Gastroesophageal sphincter (tissue), 4 donors: Measurements from ENCODE around the gene HES3. TPM values are rescaled to one million over a fixed set of nuclear protein-coding genes. Genes with fewer than 3 reads are reported as not detected.

ENCODE experiments used
- ATAC-seq: fragments of 150-250 bp; one replicate; pipeline ENCODE4 v1.9.1; 2016; ENCODE audit warnings: mild to moderate bottlenecking, moderate library complexity
- H3K27ac ChIP-seq, 4 donors: fragments of 200-600 bp; sonication (generic) in 3 of 4; 1 replicate in 3 of 4; 2 replicates in 1 of 4; pipeline ENCODE4 v1.5.1; 2016 to 2019
- H3K27me3 ChIP-seq: fragments of 200-600 bp; sonication (generic); one replicate; pipeline ENCODE4 v1.5.1; 2019
- H3K36me3 ChIP-seq, 2 donors: fragments of 200-600 bp; sonication (generic); one replicate each; pipeline ENCODE4 v1.5.1; 2019; ENCODE audit warnings: control low read depth in 1 of 2
- H3K4me1 ChIP-seq, 3 donors: fragments of 200-600 bp; sonication (generic); 1 replicate in 2 of 3; 2 replicates in 1 of 3; pipeline ENCODE4 v1.5.1; 2016 to 2019; ENCODE audit warnings: control low read depth in 2 of 3
- H3K4me3 ChIP-seq, 2 donors: fragments of 200-600 bp; sonication (generic); one replicate each; pipeline ENCODE4 v1.5.1; 2019; ENCODE audit warnings: mild to moderate bottlenecking in 1 of 2, moderate library complexity in 1 of 2
- H3K9me3 ChIP-seq, 3 donors: fragments of 200-600 bp; sonication (generic); one replicate each; pipeline ENCODE4 v1.5.1; 2017 to 2019; ENCODE audit warnings: control low read depth in 2 of 3
- EP300 ChIP-seq: sonication (generic); formaldehyde crosslinking; IDR thresholded peaks from one replicate; pipeline ENCODE4 v1.6.1; 2017; ENCODE audit warnings: antibody characterized with exemption, mild to moderate bottlenecking
- POLR2A ChIP-seq, 2 donors: fragments of 450-650 bp; IDR thresholded peaks; one replicate each; pipeline ENCODE4 v1.6.1; 2017; ENCODE audit warnings: antibody characterized with exemption in 2 of 2, mild to moderate bottlenecking in 2 of 2, moderate library complexity in 1 of 2
- POLR2AphosphoS5 ChIP-seq: sonication (generic); formaldehyde crosslinking; IDR thresholded peaks from one replicate; pipeline ENCODE4 v1.6.1; 2017; ENCODE audit warnings: antibody characterized with exemption
- WGBS, 2 donors: methylation state at CpG; one replicate each; pipeline ENCODE4 v1.1.5; 2018; ENCODE audit warnings: low coverage in 1 of 2; 5-methylcytosine and 5-hydroxymethylcytosine counted together
- total RNA-seq, 4 donors: library from RNA; depleted of rRNA; stranded (reverse); fragments of >200 nt; gene quantifications; one replicate each; pipeline ENCODE4 v1.1.0, GENCODE V29; 2016
- TF ChIP-seq, protein P1 (sequence below), 4 experiments: fragments of 200-600 bp in 2 of 4; fragments of 450-650 bp in 2 of 4; sonication (generic) in 1 of 4; IDR thresholded peaks; one replicate each; pipeline ENCODE4 v1.5.1; 2017 to 2019; ENCODE audit warnings: antibody characterized with exemption in 4 of 4, mild to moderate bottlenecking in 2 of 4, moderate library complexity in 2 of 4

The HES3 gene
- total RNA-seq, 4 donors from 2014 or later: not detected

DNA sequence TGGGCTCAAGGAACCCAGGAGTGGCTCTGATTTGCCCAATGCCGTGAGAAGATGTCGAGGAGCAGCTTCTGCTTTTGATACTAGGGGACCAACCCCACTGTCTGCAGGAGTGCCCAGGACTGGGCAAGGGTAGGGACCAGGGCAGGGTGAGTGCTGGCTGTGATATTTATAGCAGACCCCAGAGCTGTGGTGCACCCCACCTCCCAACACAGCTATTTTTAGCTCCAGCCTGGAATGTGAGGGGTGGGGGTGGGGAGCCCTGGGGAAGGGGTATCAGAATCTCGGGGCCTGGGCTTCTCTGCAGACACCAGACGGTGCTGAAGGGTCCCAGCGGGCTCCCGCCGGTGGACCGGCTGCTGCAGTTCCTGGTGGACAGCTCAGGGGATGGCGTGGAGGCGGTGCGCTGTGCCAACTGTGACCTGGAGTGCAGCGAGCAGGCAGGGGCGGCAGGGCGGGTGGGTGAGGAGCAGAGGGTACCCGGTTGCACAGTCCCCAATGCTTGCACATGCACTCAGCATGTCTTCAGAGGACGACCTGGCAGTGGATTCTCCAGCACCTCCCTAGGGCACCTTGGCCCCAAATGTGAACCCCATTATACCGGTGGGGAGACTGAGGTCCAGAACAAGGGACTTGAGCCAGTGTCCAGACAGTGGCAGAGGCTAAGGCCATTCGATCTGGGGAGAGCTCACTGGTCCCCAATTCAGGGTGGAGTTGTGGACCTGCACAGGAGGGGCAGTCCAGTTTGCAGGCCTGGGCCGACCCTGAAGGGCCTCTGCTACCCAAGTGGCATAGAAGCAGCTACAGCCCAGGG lies 36.7 kb upstream of the HES3 start:
- Histone ChIP-seq H3K27me3 (peaks cover 17% of the 10 kb centered on the region), H3K4me1 (peaks cover 0 to 52% (median 23%) of the 10 kb centered on the region in 3 donors)

DNA sequence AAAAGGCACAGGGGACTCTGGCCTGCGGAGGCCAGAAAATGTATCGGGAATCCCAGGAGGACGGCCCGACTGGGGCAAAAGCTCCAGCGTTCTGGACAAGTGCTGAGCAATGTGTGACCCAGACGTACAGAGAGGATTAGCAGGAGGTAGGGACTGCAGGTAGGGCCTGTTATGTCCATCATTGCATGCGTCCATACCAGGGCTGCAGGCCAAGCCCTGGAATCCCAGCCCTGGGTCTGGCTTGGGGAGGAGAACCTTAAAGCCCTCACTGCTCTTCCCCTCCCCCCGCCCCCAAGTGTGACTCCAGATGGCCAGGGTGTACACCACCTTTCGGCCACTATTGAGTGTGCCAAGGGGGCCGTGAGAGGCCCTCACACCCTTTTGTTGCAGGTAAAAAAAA lies 36.1 kb upstream of the HES3 start:
- TF ChIP-seq POLR2A (IDR thresholded peaks at IDR 0.05) (no peak), EP300 (no peak), POLR2AphosphoS5 (no peak)
- TF ChIP-seq, protein P1, sequence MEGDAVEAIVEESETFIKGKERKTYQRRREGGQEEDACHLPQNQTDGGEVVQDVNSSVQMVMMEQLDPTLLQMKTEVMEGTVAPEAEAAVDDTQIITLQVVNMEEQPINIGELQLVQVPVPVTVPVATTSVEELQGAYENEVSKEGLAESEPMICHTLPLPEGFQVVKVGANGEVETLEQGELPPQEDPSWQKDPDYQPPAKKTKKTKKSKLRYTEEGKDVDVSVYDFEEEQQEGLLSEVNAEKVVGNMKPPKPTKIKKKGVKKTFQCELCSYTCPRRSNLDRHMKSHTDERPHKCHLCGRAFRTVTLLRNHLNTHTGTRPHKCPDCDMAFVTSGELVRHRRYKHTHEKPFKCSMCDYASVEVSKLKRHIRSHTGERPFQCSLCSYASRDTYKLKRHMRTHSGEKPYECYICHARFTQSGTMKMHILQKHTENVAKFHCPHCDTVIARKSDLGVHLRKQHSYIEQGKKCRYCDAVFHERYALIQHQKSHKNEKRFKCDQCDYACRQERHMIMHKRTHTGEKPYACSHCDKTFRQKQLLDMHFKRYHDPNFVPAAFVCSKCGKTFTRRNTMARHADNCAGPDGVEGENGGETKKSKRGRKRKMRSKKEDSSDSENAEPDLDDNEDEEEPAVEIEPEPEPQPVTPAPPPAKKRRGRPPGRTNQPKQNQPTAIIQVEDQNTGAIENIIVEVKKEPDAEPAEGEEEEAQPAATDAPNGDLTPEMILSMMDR (IDR thresholded peaks at IDR 0.05): no peak
- peaks cover 0 to 52% (median 23%) of the 10 kb centered on the region in 3 donors for H3K4me1 ChIP-seq
- 90 to 93% methylated on average over 7 of the region's 10 CpGs for WGBS, 2 donors
- no peak for ATAC-seq
- H3K9me3 ChIP-seq: no peaks in the 10 kb centered on the region
- H3K27me3 ChIP-seq: peaks cover 17% of the 10 kb centered on the region
- peaks cover 0 to 24% of the 10 kb centered on the region in 2 donors for H3K36me3 ChIP-seq
- no peak overlapping the region for H3K27ac ChIP-seq
- H3K4me3 ChIP-seq: no peak overlapping the region

More for the DNA sequence above, 36.7 kb upstream of the HES3 start:
- Histone ChIP-seq H3K9me3 (no peaks in the 10 kb centered on the region), H3K4me3 (no peak overlapping the region), H3K36me3 (peaks cover 0 to 19% of the 10 kb centered on the region in 2 donors), H3K27ac (peak overlapping the region in 1 of 4 donors; percentile 82)
- TF ChIP-seq POLR2AphosphoS5: no peak
- no peak for TF ChIP-seq POLR2A (IDR thresholded peaks at IDR 0.05)
- TF ChIP-seq, protein P1 (IDR thresholded peaks at IDR 0.05): no peak
- TF ChIP-seq EP300: no peak
- ATAC-seq: no peak
- 0% methylated on average over 1 of the region's 19 CpGs; no CpG with 5 or more reads in 1 of the 2 donors for WGBS, 2 donors

DNA sequence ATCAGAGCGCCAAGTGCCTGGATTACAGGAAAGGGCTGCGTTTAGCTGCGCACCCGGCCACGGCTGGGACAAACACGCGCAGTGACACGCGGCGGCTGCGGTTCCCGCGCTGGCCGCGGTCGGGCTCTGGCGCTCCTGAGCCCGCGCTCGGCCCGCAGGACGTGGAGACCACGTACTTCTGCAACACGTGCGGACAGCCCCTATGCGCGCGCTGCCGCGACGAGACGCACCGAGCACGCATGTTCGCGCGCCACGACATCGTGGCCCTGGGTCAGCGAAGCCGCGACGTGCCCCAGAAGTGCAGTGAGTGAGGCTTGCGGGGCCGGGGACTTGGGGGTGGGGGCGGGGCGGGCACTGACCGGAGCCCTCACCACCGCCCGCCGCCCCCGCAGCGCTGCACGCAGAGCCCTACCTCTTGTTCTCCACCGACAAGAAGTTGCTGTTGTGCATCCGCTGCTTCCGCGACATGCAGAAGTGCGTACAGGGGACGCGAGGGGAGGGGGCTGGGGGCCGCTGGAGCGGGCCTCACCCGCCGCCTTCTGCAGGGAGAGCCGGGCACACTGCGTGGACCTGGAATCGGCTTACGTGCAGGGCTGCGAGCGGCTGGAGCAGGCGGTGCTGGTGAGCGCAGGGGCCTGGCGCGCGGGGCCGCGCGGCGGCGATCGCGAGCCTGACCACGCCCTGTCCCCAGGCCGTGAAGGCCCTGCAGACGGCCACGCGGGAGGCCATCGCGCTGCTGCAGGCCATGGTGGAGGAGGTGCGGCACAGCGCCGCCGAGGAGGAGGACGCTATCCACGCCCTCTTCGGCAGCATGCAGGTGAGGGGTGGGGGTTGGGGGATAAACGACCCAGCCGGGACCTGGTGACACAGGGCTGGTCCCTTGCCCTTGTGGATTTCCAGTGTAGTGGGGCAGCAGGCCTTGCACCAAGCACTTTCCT lies 35.0 kb upstream of the HES3 start:
- WGBS, 2 donors: 27 to 40% methylated on average over 4 to 31 of the region's 99 CpGs
- peak; percentile 53 for ATAC-seq
- H3K27ac ChIP-seq: peak overlapping the region in 2 of 4 donors; percentile 26 to 58
- peaks cover 0 to 31% of the 10 kb centered on the region in 2 donors for H3K36me3 ChIP-seq
- H3K4me3 ChIP-seq: peak overlapping the region; percentile 15 to 53
- no peaks in the 10 kb centered on the region for H3K9me3 ChIP-seq
- H3K4me1 ChIP-seq: peaks cover 0 to 52% (median 23%) of the 10 kb centered on the region in 3 donors
- peaks cover 17% of the 10 kb centered on the region for H3K27me3 ChIP-seq
- TF ChIP-seq, protein P1 (IDR thresholded peaks at IDR 0.05): peak in 3 of 4 experiments; percentile 76 to 82 (median 78)
- TF ChIP-seq EP300 (no peak), POLR2A (IDR thresholded peaks at IDR 0.05) (no peak), POLR2AphosphoS5 (no peak)

DNA sequence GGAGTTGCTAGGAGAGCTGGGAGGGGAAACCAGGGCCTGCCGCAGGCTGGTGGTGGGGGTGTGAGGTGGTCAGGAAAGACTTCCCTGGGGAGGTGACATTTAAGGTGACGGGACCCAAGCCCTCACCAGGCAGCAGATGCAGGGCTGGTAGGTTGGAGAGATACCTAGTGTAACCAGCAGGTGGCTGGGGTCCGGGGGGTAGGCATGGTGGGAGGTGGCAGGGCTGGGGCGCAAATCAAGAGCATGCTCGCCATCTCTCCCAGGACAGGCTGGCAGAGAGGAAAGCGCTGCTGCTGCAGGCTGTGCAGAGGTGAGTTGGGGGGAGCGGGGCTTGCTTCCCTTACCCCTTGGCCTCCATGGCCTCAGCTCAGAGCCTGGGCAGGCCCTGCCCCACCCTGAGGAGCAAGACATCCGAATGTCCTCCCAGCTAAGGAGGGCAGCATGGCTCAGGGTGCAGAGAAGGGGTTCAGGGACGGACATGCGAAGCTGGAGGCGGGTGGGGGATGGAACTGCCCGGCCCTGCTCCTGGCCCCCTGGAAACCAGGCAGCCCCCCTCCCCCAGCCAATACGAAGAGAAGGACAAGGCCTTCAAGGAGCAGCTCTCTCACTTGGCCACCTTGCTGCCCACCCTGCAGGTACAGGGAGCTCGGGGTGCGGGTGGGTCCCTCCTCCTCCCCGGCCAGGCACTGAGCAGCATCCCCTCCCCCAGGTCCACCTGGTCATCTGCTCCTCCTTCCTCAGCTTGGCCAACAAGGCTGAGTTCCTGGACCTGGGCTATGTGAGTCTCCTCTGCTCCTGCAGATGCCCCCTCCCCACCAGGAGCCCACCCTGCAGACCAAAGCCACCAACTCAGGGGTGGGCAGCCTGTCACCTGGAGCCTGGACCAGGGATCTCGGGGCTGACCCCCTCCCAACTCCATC lies 34.1 kb upstream of the HES3 start:
- Histone ChIP-seq H3K27me3 (peaks cover 17% of the 10 kb centered on the region), H3K4me3 (peak overlapping the region in 1 of 2 donors; percentile 53), H3K27ac (peak overlapping the region in 1 of 4 donors; percentile 58), H3K36me3 (peaks cover 0 to 31% of the 10 kb centered on the region in 2 donors), H3K4me1 (peaks cover 0 to 48% (median 21%) of the 10 kb centered on the region in 3 donors), H3K9me3 (no peaks in the 10 kb centered on the region)
- WGBS, 2 donors: 80 to 100% methylated on average over 1 to 2 of the region's 17 CpGs
- TF ChIP-seq POLR2AphosphoS5: no peak
- TF ChIP-seq, protein P1 (IDR thresholded peaks at IDR 0.05): no peak
- no peak for TF ChIP-seq POLR2A (IDR thresholded peaks at IDR 0.05)
- ATAC-seq: no peak
